Erythroblast (primary cell): ENCODE measurements around the gene BRD3OS.

Experiments
- DNase-seq, 2 experiments: peaks; one replicate each; lab custom pipeline; 2025; lab: John Stamatoyannopoulos, UW
- GATA1 ChIP-seq: IDR thresholded peaks from 2 replicates; pipeline ENCODE4 v1.6.1; 2011; ENCODE audit warnings: low read depth, mild to moderate bottlenecking, control low read depth, low read length, moderate library complexity
- POLR2A ChIP-seq: IDR thresholded peaks from 2 replicates; pipeline ENCODE4 v1.6.1; 2011; ENCODE audit warnings: mild to moderate bottlenecking, low read length

The BRD3OS gene

GRCh38 chr9:133992780-133993634, 32.3 kb upstream of the BRD3OS start:
- TF ChIP-seq POLR2A (no peak), GATA1 (no peak)
- DNase-seq: peak; percentile 49 to 60

GRCh38 chr9:133993635-133994253, 31.5 kb upstream of the BRD3OS start:
- DNase-seq: no peak
- TF ChIP-seq POLR2A: no peak
- TF ChIP-seq GATA1: no peak

GRCh38 chr9:133994353-133995011, 30.8 kb upstream of the BRD3OS start:
- peak; percentile 61 to 78 for DNase-seq
- TF ChIP-seq GATA1 (no peak), POLR2A (no peak)

GRCh38 chr9:133995012-133995896, 30.0 kb upstream of the BRD3OS start:
- TF ChIP-seq GATA1 (no peak), POLR2A (no peak)

GRCh38 chr9:133996531-133997520, 28.5 kb upstream of the BRD3OS start:
- no peak for TF ChIP-seq POLR2A
- no peak for TF ChIP-seq GATA1
- DNase-seq: no peak

More at GRCh38 chr9:133995012-133995896, 30.0 kb upstream of the BRD3OS start:
- no peak for DNase-seq

GRCh38 chr9:133997584-133997983, 27.7 kb upstream of the BRD3OS start:
- TF ChIP-seq POLR2A (no peak), GATA1 (no peak)
- no peak for DNase-seq

- no peak for TF ChIP-seq GATA1
- no peak for TF ChIP-seq POLR2A
- DNase-seq: no peak
Observed at GRCh38 chr9:133998915-133999595, 26.2 kb upstream of the BRD3OS start.

GRCh38 chr9:133999851-134000265, 25.4 kb upstream of the BRD3OS start:
- no peak for DNase-seq
- no peak for TF ChIP-seq POLR2A
- no peak for TF ChIP-seq GATA1

GRCh38 chr9:134002796-134003195, 22.5 kb upstream of the BRD3OS start:
- DNase-seq: no peak
- TF ChIP-seq GATA1 (no peak), POLR2A (no peak)

GRCh38 chr9:134003237-134003636, 22.0 kb upstream of the BRD3OS start:
- TF ChIP-seq POLR2A (no peak), GATA1 (no peak)

GRCh38 chr9:134004131-134004873, 21.0 kb upstream of the BRD3OS start:
- no peak for DNase-seq
- TF ChIP-seq POLR2A (no peak), GATA1 (no peak)

More at GRCh38 chr9:134003237-134003636, 22.0 kb upstream of the BRD3OS start:
- no peak for DNase-seq
